ENCODE results near the gene TAF9B.
"Not testable (repeated sequence)": the region's sequence is repeated elsewhere in the genome, so short reads cannot be mapped to it uniquely, and the experiment has no call there.

The TAF9B gene

GRCh38 chrX:78139160-78140123 lies at the start of gene TAF9B:
Gene TAF9B, minus strand, starts transcription at chrX:78139650. Its CDS starts 39 bp downstream, at chrX:78139611.
- peak; percentile 63 to 90 for DNase-seq

- DNase-seq: no peak
Observed at GRCh38 chrX:78182881-78183280, 43.4 kb upstream of the TAF9B start.

- no peak for DNase-seq
Observed at GRCh38 chrX:78181307-78181706, 41.9 kb upstream of the TAF9B start.

- no peak for DNase-seq
Observed at GRCh38 chrX:78168065-78168464, 28.6 kb upstream of the TAF9B start.

- no peak for DNase-seq
Observed at GRCh38 chrX:78165425-78165824, 26.0 kb upstream of the TAF9B start.

GRCh38 chrX:78163175-78163574 lies 23.7 kb upstream of the TAF9B start:
- DNase-seq: not testable (repeated sequence)

- not testable (repeated sequence) for DNase-seq
Observed at GRCh38 chrX:78160711-78161110, 21.3 kb upstream of the TAF9B start.

GRCh38 chrX:78157846-78158245 lies 18.4 kb upstream of the TAF9B start:
- DNase-seq: not testable (repeated sequence)

GRCh38 chrX:78157373-78157772 lies 17.9 kb upstream of the TAF9B start:
- not testable (repeated sequence) for DNase-seq

GRCh38 chrX:78147002-78147540 lies 7.6 kb upstream of the TAF9B start:
- DNase-seq: not testable (repeated sequence)

- no peak for DNase-seq
Observed at GRCh38 chrX:78140206-78140605, 756 bp upstream of the TAF9B start.

- no peak for DNase-seq
Observed at GRCh38 chrX:78133238-78133960, 6.1 kb downstream of the TAF9B start.

GRCh38 chrX:78131117-78131516 lies 8.3 kb downstream of the TAF9B start:
- DNase-seq: no peak

GRCh38 chrX:78130396-78130795 lies 9.1 kb downstream of the TAF9B start:
- DNase-seq: no peak

GRCh38 chrX:78129714-78130113 lies 9.7 kb downstream of the TAF9B start:
- DNase-seq: no peak

- DNase-seq: not testable (repeated sequence)
Observed at GRCh38 chrX:78125781-78126180, 13.7 kb downstream of the TAF9B start.

- no peak for DNase-seq
Observed at GRCh38 chrX:78125148-78125547, 14.3 kb downstream of the TAF9B start.

GRCh38 chrX:78124307-78124706 lies 15.1 kb downstream of the TAF9B start:
- peak in 1 of 2 experiments; percentile 14 for DNase-seq

GRCh38 chrX:78123190-78123589 lies 16.3 kb downstream of the TAF9B start:
- no peak for DNase-seq

- DNase-seq: no peak
Observed at GRCh38 chrX:78119521-78120227, 19.8 kb downstream of the TAF9B start.

GRCh38 chrX:78118628-78119027 lies 20.8 kb downstream of the TAF9B start:
- DNase-seq: no peak

GRCh38 chrX:78116766-78117165 lies 22.7 kb downstream of the TAF9B start:
- DNase-seq: no peak

GRCh38 chrX:78116365-78116764 lies 23.1 kb downstream of the TAF9B start:
- DNase-seq: no peak
